T-helper 22 cell (primary cell): ENCODE measurements around the gene CNEP1R1.
"Not testable (repeated sequence)": the region's sequence is repeated elsewhere in the genome, so short reads cannot be mapped to it uniquely, and the experiment has no call there.

Experiments
- DNase-seq: peaks from one replicate; pipeline ENCODE4 v3.0.0-alpha.2; 2020; ENCODE audit warnings: low read depth

Gene CNEP1R1

DNA sequence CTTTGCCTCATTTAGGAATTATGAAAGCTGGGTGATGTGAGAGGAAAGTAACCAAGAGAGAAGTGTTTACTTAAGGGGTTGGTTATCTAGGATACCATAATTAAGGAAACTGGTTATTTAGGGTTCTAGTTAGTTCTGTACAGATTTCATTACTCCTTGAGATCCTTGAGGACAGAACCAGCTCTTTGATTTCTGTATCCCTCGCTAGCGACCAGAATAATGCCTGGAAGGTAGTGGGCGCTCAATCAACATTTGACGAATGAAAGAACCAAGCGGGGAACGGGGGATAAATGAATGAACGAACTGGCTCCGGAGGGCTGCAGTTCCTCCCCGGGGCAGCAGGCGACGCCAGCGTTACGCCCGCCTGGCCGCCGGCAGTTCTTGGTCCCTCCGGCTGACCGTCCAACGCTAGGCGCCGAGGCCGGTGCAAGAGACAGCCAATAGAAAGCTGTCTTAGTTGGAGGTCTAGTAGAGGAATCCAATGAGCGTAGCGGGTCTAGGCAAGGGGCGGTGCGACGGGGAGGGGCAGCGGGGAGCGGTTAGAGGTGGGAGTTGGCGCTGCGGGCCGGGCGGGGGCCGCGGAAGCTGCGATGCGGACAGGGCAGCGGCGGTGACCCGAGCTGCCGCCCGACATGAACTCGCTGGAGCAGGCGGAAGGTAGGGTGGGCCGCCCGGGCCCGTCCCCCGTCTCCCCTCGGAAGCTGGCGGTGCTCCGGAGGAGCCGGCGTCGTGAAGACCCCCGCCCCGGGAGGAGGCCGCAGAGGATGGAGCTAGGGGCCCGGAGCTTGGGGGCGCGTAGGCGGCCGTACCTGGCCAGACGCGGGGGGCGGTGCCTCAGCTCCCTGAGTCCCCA is at the start of gene CNEP1R1:
TSS of gene CNEP1R1 (plus strand) at position 542 of the 853 bp plus-strand sequence. CDS start at position 633, 91 bp downstream.
- DNase-seq: peak; percentile 85

GRCh38 chr16:49977427-49977826 is 47.6 kb upstream of the CNEP1R1 start:
- no peak for DNase-seq

- DNase-seq: no peak
These were observed 46.3 kb upstream of the CNEP1R1 start for GRCh38 chr16:49978569-49979326.

GRCh38 chr16:49980166-49980565 is 44.9 kb upstream of the CNEP1R1 start:
- DNase-seq: no peak

- DNase-seq: no peak
These were observed 38.5 kb upstream of the CNEP1R1 start for GRCh38 chr16:49986351-49987124.

DNA sequence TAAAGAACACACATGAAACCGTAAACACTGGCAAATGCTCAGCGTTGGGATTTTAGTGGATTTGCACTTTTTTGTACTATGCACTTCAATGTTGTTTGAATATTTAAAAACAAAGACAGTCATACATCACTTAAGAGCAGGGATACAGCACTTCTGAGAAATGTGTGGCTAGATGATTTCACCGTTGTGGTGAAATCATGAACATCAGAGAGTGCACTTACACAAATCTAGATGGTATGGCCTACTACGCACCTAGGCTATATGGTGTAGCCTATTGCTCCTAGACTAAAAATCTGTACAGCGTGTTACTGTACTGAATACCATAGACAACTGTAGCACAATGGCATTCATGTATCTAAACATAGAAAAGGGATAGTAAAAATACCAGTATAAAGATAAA is 37.6 kb upstream of the CNEP1R1 start:
- DNase-seq: no peak

DNA sequence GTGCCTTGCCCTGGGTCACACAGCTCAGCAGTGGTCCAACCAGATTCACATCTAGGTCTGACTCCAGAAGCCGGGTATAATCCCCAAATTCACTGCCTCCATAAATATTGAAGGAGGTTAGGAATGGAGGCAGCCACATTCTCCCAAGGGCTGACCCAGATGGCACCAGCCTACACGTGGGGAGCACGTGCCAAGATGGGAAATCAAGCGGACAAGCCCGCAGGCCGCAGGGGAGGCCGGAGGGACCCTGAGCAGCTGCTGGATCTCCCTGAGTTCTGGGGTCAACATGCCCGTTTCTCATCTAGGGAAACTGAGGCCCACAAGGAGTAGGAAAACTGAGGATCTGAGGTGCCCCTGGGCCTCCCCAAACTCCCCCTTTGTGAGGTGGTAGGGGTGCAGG is 32.2 kb upstream of the CNEP1R1 start:
- DNase-seq: no peak

DNA sequence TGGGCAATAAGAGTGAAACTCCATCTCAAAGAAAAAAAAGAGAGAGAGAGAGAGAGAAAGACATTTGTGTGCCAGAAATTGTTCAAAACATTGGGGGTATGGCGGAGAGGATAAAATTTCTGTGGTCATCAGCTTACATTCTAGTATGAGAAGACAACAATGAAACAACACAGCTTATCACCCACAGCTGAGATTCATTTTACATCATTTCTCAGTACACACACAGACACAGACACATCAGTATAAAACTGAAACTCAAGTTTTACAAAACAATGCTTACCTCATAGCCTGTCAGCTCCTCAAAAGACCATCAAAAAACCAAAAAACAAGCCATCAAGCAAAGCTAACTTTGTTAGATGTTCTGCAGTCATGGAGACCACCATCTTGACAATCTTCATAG is 31.4 kb upstream of the CNEP1R1 start:
- no peak for DNase-seq

- no peak for DNase-seq
These were observed 31.0 kb upstream of the CNEP1R1 start for GRCh38 chr16:49994006-49994405.

DNA sequence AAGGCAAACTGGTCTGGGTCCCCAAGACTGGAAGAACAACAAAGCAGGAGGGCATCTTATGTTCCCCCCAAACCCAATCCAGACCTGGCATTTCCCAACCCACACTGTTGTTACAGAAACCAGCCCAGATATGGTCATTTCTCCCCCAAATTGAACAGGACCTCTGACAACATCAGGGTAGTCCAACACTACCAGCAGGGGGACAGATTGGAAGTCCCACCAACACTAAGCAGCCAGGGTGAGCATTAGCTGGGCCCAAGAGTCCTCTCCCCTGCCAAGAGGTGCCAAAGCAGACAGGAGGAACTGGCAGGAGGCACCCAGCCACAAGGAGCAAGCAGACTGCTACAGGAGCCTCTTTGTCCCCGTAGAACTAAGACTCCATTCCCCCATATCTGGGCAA is 29.3 kb upstream of the CNEP1R1 start:
- no peak for DNase-seq

GRCh38 chr16:49997721-49998251 is 27.2 kb upstream of the CNEP1R1 start:
- DNase-seq: no peak

- DNase-seq: no peak
These were observed 26.0 kb upstream of the CNEP1R1 start for GRCh38 chr16:49998991-49999390.

- DNase-seq: no peak
These were observed 23.9 kb upstream of the CNEP1R1 start for GRCh38 chr16:50001144-50001543.

- DNase-seq: no peak
These were observed 22.8 kb upstream of the CNEP1R1 start for GRCh38 chr16:50002190-50002589.

GRCh38 chr16:50004239-50004638 is 20.8 kb upstream of the CNEP1R1 start:
- DNase-seq: no peak

GRCh38 chr16:50006964-50007363 is 18.1 kb upstream of the CNEP1R1 start:
- no peak for DNase-seq

DNA sequence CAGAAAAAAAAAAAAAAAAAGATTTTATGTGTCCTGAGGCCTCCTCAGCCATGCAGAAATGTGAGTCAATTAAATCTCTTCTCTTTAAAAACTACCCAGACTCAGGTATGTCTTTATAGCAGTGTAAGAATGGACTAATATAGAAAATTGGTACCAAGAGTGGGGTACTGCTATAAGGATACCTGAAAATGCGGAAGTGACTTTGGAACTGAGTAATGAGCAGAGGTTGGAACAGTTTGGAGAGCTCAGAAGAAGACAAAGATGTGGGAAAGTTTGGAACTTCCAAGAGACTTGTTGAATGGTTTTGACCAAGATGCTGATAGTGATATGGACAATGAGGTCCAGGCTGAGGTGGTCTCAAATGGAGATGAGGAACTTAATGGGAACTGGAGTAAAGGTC is 17.3 kb upstream of the CNEP1R1 start:
- no peak for DNase-seq

GRCh38 chr16:50010212-50010611 is 14.8 kb upstream of the CNEP1R1 start:
- DNase-seq: no peak

DNA sequence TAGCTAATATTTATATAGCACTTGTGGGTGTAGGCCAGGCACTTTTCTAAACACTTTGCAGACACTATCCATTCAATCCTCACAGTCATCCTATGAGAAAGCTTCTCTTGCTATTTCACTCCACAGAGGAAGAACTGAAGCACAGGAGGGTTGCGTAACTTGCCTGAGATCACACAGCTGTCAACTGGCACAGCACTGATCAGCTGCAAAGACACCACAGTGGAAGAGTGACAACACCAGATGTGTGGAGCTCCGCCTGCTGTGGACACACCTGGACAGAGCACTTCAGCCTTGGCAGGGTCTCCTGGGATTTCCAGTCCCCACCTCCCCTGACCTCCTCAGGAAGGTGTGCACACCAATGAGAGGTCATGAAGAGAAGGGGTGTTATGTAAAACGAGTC is 13.3 kb upstream of the CNEP1R1 start:
- no peak for DNase-seq

DNA sequence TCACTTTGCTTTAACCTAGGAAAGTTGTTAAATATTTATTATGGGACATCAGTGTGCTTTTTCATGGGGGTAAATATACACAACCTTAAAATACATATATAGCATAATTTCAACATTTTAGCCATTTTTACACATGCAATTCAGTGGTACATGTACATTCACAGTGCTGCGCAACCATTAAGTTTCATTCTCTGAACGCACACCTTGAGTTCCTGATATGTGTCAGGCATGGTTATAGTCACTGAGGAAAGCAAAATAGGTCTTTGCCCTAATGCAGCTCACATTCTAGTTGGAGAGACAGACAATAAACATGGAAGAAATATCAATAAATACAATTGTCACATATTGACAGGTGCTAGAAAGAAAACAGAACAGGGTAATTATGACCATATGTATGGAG is 12.8 kb upstream of the CNEP1R1 start:
- no peak for DNase-seq

- not testable (repeated sequence) for DNase-seq
These were observed 10.8 kb upstream of the CNEP1R1 start for GRCh38 chr16:50014211-50014610.

GRCh38 chr16:50015631-50016030 is 9.4 kb upstream of the CNEP1R1 start:
- DNase-seq: no peak
